Inferior parietal cortex (tissue), 1 donor: ENCODE measurements around the gene NWD2.
"Not testable (repeated sequence)": the region's sequence is repeated elsewhere in the genome, so short reads cannot be mapped to it uniquely, and the experiment has no call there.

Source experiments
- DNase-seq: peaks from one replicate; pipeline ENCODE4 v3.0.0-alpha.2; 2016; ENCODE audit errors: extremely low spot score

The NWD2 gene

GRCh38 chr4:37244583-37245390, at the start of gene NWD2:
Gene NWD2, plus strand, starts transcription at chr4:37244743. Its CDS starts 325 bp downstream, at chr4:37245068.
- no peak for DNase-seq

GRCh38 chr4:37197899-37198298, 46.6 kb upstream of the NWD2 start:
- no peak for DNase-seq

- DNase-seq = not testable (repeated sequence)
Measured at GRCh38 chr4:37204740-37205139, 39.8 kb upstream of the NWD2 start.

- DNase-seq = no peak
Measured at GRCh38 chr4:37216209-37216608, 28.3 kb upstream of the NWD2 start.

- DNase-seq = no peak
Measured at GRCh38 chr4:37219242-37219641, 25.3 kb upstream of the NWD2 start.

- no peak for DNase-seq
Measured at GRCh38 chr4:37219990-37220389, 24.6 kb upstream of the NWD2 start.

- DNase-seq = no peak
Measured at GRCh38 chr4:37220685-37221084, 23.9 kb upstream of the NWD2 start.

GRCh38 chr4:37223732-37224131, 20.8 kb upstream of the NWD2 start:
- DNase-seq = peak; percentile 31

- DNase-seq = no peak
Measured at GRCh38 chr4:37224854-37225253, 19.7 kb upstream of the NWD2 start.

GRCh38 chr4:37225778-37226177, 18.8 kb upstream of the NWD2 start:
- no peak for DNase-seq

GRCh38 chr4:37232315-37232714, 12.2 kb upstream of the NWD2 start:
- no peak for DNase-seq

- DNase-seq = no peak
Measured at GRCh38 chr4:37236165-37236564, 8.4 kb upstream of the NWD2 start.

- DNase-seq = no peak
Measured at GRCh38 chr4:37241647-37242046, 2.9 kb upstream of the NWD2 start.

GRCh38 chr4:37243051-37243450, 1.5 kb upstream of the NWD2 start:
- no peak for DNase-seq

- DNase-seq = no peak
Measured at GRCh38 chr4:37243722-37244582, 591 bp upstream of the NWD2 start.

GRCh38 chr4:37245391-37245954, 930 bp downstream of the NWD2 start:
- no peak for DNase-seq

- no peak for DNase-seq
Measured at GRCh38 chr4:37246891-37247290, 2.3 kb downstream of the NWD2 start.

- no peak for DNase-seq
Measured at GRCh38 chr4:37258221-37258620, 13.7 kb downstream of the NWD2 start.

GRCh38 chr4:37268319-37268718, 23.8 kb downstream of the NWD2 start:
- DNase-seq = no peak

- DNase-seq = no peak
Measured at GRCh38 chr4:37279121-37279520, 34.6 kb downstream of the NWD2 start.

- no peak for DNase-seq
Measured at GRCh38 chr4:37279894-37280592, 35.5 kb downstream of the NWD2 start.

- DNase-seq = no peak
Measured at GRCh38 chr4:37299468-37299867, 54.9 kb downstream of the NWD2 start.
